HG03432 (cell line): ENCODE data around the gene LYRM4.
"Not testable (repeated sequence)": the region's sequence is repeated elsewhere in the genome, so short reads cannot be mapped to it uniquely, and the experiment has no call there.

ENCODE experiments used
- ATAC-seq: cut with Tn5 transposase; IDR thresholded peaks from one replicate; pipeline ENCODE4 v1.9.1; 2021; ENCODE audit warnings: mild to moderate bottlenecking, moderate library complexity; ENCODE audit not compliant: unreplicated experiment

The LYRM4 gene

GRCh38 chr6:5125152-5126006 lies 135.4 kb downstream of the LYRM4 start:
- no peak for ATAC-seq

- ATAC-seq: no peak
Observed at GRCh38 chr6:5124526-5124925, 136.2 kb downstream of the LYRM4 start.

DNA sequence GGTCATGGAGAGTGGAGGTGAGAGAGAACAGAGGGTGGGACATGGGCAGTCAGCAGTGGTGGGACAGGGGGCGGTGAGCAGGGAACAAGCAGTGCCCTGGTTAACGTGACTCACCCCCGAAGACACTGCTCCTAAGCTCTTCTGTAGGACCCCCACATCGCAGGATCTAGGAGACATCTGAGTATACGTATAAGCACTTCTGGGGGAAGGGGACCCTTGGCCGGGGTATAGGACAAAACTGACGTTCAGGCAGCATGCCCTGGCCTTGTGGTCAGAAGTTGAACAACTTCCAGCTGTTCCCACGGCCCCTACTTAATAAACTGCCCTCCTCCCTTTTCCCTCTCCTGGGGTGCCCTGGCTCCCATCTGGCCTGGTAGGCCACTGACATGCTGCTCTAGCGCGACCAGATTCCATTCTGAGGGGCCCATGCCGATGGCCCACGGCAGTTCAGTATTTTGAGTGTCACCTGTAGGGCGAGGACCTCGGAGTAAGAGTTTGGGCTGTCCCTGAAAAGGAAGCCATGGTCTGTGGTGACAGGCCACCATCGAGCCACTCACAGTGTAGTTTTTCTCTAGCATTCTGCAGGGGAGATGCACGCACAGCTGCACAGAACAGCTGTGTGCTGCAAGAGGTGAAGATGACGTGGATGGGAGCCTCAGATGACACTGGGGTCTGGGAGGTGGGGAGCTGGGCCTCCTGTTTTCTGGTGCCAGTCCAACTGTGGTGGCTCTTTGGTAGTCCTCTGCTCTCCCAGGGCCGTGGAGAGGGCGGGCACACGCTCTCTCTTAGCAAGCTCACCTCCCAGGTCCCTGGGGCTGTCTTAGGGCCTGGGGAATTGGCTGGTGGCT lies 137.2 kb downstream of the LYRM4 start:
- ATAC-seq: no peak

GRCh38 chr6:5122504-5123112 lies 138.1 kb downstream of the LYRM4 start:
- no peak for ATAC-seq

DNA sequence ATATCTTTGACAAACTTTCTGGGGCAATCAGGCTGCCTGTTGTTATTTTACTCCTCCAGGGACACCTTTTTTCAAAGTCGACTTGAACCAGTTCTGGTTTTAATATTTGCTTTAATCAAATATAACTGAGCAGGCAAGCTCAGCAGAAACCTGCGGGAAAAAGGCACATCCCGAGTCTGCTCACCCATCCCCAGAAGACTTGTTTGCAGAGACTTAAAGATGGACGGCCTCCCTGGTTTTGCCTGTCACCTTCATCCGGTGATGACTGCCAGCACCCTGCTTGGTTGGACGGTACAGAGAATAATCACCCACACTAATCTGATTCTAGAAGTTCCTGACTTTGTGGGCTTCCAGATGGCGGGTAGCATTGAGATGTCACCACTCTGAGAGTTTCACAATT lies 138.8 kb downstream of the LYRM4 start:
- no peak for ATAC-seq

- ATAC-seq: no peak
Observed at GRCh38 chr6:5121479-5121878, 139.3 kb downstream of the LYRM4 start.

GRCh38 chr6:5120543-5120942 lies 140.2 kb downstream of the LYRM4 start:
- ATAC-seq: not testable (repeated sequence)

GRCh38 chr6:5120011-5120410 lies 140.7 kb downstream of the LYRM4 start:
- ATAC-seq: no peak

- no peak for ATAC-seq
Observed at GRCh38 chr6:5119090-5119951, 141.4 kb downstream of the LYRM4 start.

DNA sequence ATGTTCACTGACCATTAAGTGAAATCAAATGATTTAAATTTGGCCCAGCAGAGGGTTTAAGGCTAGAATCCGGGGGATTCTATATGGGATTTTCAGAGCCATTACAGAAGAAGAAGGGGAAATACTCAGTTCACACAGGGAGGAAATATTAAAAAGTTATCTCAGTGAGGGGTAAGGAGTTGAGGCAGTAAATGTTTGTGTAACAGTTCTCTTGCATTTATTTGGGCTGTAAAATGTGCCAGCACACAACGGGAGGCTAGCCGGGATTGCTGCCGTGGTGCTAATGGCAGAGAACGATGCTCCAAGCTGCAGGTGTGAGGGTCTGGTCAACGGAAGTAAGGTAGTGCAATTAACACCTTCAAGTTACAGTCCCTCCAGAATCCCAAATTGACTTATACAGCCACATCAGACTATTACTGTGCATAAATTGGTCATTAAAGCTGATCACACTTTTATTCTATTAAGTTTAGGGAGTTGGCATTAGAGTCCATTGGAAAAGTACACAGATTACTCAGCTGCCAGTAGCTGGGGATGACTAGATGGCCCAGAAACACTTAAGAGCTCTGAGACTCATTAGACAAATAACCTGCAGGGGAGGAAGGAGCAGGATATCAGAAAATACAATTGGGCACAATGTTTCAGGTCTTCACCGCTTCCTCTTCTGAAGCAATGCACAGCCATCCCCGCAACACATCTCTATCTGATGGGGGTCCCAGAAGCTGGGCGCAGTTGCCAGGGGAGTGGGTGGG lies 144.3 kb downstream of the LYRM4 start:
- no peak for ATAC-seq

- no peak for ATAC-seq
Observed at GRCh38 chr6:5115168-5115567, 145.6 kb downstream of the LYRM4 start.

GRCh38 chr6:5113096-5113495 lies 147.7 kb downstream of the LYRM4 start:
- ATAC-seq: no peak

DNA sequence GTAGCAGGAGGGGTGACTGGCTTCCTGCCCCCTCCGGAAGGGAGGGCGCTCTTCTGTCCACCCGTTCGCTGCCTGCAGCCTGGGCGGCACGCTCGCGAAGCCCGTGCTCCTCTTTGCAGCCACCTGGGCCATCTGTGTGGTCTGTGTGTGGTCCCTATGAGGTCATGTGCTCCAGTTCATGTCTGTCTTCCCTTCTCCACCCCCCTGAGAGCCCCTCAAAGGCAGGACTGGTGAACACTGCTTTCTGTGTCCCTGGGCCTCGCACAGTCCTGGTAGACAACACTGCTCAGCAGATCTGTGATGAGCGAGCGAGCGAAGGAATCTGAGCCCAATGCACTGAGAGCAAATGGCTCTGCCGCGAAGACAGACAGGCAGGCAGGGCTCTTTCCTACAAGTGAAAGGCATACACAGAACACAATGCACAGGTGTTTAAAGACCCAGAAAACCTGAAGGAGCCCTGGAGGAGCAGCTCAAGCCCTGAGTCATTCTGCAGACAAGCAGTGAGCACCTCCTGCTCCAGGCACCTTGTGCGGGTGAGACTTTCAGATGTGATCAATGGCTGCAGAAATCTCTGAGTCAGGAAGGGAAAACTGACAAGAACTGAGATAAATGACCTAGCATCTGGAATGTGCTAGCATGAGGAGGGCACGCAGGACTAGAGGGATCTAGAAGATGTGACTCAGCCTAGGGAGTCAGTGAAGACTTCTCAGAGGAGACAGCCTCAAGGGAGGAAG lies 148.5 kb downstream of the LYRM4 start:
- ATAC-seq: no peak

- ATAC-seq: no peak
Observed at GRCh38 chr6:5111626-5112025, 149.1 kb downstream of the LYRM4 start.

GRCh38 chr6:5110246-5110645 lies 150.5 kb downstream of the LYRM4 start:
- ATAC-seq: no peak

DNA sequence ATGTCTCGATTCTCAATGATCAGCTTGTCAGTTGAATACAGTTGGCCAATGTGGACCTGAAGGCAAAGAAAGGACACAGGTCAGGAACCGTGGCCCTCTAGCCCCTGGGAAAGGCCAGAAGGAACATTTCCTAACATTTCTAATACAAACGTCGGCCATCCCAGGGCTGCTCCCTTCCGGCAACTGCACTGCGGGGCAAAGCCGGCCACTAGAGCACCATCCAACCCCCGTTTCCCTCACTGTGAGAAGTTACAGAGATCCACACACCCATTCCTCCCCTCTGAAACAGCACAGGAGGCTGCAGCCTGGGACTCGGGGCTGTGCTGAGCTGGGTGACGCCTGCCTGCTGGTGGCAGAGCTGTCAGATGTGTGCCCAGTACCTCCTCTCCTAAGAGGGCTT lies 151.3 kb downstream of the LYRM4 start:
- ATAC-seq: no peak

GRCh38 chr6:5108536-5109150 lies 152.1 kb downstream of the LYRM4 start:
- ATAC-seq: no peak

DNA sequence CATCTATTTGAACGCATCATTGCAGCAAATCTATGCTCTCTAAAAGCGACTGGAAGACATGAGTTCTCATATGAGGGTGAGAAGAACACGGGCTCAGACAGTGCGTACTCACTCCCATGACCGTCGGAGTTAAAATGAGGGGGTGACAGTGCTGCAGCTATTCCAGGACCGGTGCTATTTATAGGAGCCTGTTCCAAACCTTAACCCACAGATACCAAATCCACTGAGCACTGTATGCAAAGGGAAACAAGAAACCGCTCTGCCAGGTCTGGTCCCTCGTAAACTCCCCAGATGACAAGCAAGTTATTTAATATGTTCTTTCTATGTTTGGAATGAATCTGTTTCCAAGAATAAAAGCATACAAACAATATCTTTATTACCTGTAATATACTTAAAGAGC lies 152.7 kb downstream of the LYRM4 start:
- no peak for ATAC-seq

- ATAC-seq: no peak
Observed at GRCh38 chr6:5107341-5107740, 153.4 kb downstream of the LYRM4 start.
